Measurements from ENCODE around the gene ATP5ME.

Gene ATP5ME, protein sequence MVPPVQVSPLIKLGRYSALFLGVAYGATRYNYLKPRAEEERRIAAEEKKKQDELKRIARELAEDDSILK

DNA sequence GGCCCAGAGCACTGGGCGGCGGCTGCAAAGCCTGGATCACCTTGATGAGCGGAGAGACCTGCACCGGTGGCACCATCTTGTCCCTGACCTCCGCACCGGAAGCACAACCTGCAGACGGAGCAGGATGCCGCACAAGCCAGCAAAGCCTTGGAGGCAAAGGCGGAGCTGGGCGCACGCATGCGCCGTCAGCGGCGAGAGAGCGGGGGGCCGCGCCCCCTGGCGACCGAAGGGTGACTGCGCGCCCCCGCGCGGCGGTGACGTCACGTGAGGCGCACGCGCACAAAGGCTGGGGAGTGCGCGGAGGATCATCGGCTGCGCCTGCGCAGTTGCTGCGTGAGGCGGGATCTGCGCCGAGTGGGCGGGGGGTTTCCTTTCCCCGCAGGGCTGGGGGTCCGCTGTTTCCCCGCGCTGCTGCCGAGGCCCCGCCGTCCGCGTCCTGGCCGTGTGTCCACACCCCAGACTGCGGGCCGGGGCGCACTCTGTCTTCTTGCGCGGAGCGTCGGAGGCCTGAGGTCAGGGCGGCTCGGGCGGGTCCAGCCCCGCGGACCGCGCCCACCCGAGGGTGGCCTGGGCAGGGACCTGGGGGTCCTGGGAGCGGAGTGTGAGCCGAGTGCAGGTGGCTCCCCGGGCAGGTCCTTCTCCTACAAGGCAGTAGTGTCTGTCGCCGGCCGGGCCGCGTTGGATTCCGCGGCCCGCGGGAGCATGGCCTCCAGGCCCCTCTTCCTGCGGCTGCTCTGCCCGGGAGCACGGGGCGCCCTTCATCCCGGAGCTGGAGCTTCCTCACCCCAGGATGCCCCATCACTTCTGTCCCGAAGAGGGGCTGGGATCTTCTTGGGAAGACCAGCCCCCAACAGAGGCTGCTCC, at the start of gene ATP5ME, which contains the start of gene MYL5:
Gene ATP5ME, minus strand, starts transcription at position 105 of the 864 bp plus-strand sequence. Its CDS starts 29 bp downstream, at position 76.
Gene MYL5, plus strand, starts transcription at position 371 of the 864 bp plus-strand sequence. CDS start 3,485 bp downstream, outside the sequence.
- peak; percentile 95 for DNase-seq (ENCODE audit: low read depth)
- peak within 1 kb of the TSS; percentile 73 for H3K4me3 ChIP-seq (ENCODE audit: low read length)
- TF ChIP-seq, protein P1, sequence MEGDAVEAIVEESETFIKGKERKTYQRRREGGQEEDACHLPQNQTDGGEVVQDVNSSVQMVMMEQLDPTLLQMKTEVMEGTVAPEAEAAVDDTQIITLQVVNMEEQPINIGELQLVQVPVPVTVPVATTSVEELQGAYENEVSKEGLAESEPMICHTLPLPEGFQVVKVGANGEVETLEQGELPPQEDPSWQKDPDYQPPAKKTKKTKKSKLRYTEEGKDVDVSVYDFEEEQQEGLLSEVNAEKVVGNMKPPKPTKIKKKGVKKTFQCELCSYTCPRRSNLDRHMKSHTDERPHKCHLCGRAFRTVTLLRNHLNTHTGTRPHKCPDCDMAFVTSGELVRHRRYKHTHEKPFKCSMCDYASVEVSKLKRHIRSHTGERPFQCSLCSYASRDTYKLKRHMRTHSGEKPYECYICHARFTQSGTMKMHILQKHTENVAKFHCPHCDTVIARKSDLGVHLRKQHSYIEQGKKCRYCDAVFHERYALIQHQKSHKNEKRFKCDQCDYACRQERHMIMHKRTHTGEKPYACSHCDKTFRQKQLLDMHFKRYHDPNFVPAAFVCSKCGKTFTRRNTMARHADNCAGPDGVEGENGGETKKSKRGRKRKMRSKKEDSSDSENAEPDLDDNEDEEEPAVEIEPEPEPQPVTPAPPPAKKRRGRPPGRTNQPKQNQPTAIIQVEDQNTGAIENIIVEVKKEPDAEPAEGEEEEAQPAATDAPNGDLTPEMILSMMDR (IDR thresholded peaks at IDR 0.05; ENCODE audit: insufficient read depth, low read depth, low read length, missing control alignments) = peak; percentile 55

DNA sequence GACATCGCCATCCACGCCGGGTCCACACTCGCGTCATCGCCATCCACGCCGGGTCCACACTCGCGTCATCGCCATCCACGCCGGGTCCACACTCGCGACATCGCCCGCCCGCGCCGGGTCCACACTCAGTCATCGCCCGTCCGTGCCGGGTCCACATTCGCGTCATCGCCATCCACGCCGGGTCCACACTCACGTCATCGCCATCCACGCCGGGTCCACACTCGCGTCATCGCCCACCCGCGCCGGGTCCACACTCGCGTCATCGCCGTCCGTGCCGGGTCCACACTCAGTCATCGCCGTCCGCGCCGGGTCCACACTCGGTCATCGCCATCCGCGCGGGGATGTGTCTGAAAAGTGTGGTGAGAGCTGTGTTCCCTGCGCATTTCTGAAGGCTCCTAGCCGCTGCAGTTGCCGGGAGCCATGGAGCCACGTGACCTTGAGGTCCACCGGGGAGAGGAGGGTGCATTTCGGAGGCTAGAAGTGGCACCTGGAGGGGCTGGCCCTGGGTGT, 48.8 kb upstream of the ATP5ME start:
- TF ChIP-seq, protein P1 (IDR thresholded peaks at IDR 0.05; ENCODE audit: insufficient read depth, low read depth, low read length, missing control alignments) = no peak
- H3K4me3 ChIP-seq (ENCODE audit: low read length) = no peak overlapping the region
- no peak for DNase-seq (ENCODE audit: low read depth)

DNA sequence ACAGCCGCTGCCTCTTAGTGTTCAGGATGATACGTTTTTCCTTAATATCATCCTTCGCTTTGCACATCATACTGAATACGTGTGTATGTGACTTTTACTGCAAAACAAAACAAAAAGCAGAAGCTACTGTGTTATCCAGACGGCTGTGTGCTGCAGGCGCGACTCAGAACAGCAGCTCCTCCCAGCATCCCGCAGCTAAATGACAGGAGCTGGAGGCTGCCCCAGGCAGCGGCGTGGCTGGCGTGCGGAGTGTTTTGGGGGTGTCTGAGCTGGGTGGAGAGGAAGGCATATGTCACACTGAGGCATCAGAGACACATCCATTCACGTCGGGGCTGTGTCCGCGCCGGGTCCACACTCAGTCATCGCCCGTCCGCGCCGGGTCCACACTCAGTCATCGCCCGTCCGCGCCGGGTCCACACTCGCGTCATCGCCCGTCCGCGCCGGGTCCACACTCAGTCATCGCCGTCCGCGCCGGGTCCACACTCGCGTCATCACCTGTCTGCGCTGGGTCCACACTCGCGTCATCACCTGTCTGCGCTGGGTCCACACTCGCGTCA, 48.2 kb upstream of the ATP5ME start:
- no peak for DNase-seq (ENCODE audit: low read depth)
- TF ChIP-seq, protein P1 (IDR thresholded peaks at IDR 0.05; ENCODE audit: insufficient read depth, low read depth, low read length, missing control alignments) = no peak
- H3K4me3 ChIP-seq (ENCODE audit: low read length) = no peak overlapping the region

DNA sequence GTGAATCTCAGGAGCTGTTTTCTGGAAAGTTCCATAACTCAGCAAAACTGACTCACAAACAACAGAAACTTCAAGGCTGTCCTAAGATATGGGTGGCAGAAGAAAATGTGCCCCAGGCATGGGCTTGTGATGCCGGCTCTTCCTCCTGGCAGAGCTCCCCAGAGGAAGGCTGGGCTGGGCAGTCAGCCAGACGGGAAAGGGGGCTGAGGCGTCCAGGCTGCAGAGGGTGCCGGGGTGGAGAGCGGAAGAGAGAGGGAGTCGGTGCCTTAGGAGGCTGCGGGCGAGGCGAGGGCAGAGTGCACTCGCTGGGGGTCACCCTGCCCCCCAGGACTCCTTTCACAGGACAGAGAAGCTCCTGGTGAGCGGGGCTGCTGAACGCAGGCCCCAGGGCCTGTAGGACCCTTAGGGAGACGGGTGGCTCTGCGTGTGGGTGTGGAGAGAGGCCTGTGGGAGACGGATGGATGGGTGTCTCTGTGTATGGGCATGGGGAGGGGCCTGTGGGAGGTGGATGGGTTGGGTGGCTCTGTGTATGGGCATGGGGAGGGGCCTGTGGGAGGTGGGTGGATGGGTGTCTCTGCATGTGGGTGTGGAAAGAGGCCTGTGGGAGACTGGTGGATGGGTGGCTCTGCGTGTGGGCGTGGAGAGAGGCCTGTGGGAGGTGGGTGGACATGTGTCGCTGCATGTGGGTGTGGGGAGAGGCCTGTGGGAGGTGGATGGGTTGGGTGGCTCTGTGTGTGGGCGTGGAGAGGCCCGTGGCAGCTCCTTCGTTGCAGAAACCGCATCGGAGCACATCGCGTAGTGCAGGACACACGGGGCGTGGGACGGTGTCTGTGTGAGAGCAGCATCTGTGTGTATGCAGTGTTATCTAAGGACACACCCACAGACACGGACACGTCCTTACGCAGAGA, 47.4 kb upstream of the ATP5ME start:
- DNase-seq (ENCODE audit: low read depth) = peak; percentile 89
- no peak overlapping the region for H3K4me3 ChIP-seq (ENCODE audit: low read length)
- TF ChIP-seq, protein P1 (IDR thresholded peaks at IDR 0.05; ENCODE audit: insufficient read depth, low read depth, low read length, missing control alignments) = no peak

DNA sequence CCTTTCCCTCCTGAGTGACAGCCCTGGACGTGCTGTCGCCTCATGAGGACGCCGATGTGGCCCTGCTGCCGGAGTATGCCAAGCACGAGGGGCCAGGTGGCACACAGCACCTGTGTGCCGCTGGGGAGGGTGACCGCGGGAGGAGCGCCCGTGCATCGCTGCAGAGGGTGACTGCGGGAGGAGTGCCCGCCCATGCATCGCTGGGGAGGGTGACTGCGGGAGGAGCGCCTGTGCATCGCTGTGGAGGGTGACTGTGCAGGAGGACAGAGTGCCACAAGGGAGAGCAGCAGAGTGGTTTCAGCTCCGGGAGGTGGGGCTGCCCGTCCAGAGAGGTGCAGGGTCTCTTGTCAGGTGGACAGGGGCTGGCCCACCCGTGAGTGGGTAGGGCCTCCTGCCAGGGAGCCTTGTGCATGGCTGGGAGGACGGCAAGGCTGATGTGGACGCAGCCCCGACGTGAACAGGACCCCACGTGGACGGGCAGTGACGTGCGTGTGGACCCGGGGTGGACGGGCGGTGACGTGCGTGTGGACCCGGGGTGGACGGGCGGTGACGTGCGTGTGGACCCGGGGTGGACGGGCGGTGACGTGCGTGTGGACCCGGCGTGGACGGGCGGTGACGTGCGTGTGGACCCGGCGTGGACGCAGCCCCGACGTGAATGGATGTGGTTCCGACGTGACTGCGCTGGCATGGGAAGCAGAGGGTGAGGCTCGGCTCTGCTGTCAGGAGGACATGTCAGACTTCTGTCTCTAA, 46.2 kb upstream of the ATP5ME start:
- TF ChIP-seq, protein P1 (IDR thresholded peaks at IDR 0.05; ENCODE audit: insufficient read depth, low read depth, low read length, missing control alignments) = no peak
- H3K4me3 ChIP-seq (ENCODE audit: low read length) = no peak overlapping the region
- DNase-seq (ENCODE audit: low read depth) = no peak

DNA sequence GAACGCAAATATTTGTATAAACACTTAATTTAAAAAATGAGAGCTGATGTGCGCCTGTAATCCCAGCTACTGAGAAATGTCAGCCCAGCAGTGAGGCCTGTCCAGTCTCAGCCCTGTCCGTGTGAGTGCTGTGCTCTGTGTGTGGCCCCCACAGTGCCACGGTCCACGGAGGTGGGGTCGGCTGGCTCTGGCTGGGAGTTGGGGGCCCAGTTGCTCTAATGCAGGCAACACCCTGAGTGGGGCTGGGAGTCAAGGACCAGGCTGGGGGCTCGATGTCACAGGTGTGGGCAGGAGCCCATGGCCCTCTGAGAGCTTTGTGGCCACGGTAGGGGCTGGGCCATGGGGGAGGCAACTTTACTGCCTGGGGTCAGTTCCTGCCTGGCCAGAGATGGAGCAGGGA, 44.4 kb upstream of the ATP5ME start:
- no peak for DNase-seq (ENCODE audit: low read depth)
- no peak overlapping the region for H3K4me3 ChIP-seq (ENCODE audit: low read length)
- TF ChIP-seq, protein P1 (IDR thresholded peaks at IDR 0.05; ENCODE audit: insufficient read depth, low read depth, low read length, missing control alignments) = no peak

Data from epithelial cell of esophagus (primary cell).